SU-DHL-6 (cell line): ENCODE data around the gene ACADL.

Source experiments
- H2AFZ ChIP-seq: fragments of 200-600 bp; sonication (generic); 2 replicates; pipeline ENCODE4 v1.6.1; 2014; ENCODE audit warnings: low read depth, mild to moderate bottlenecking, moderate library complexity, mixed read lengths, antibody characterized with exemption, low read length; ENCODE audit not compliant: severe bottlenecking
- H3F3A ChIP-seq: fragments of 200-600 bp; shearing (Covaris generic); 2 replicates; pipeline ENCODE4 v1.6.0; 2016; ENCODE audit warnings: antibody characterized with exemption, mild to moderate bottlenecking; ENCODE audit not compliant: insufficient read depth
- H3K27ac ChIP-seq: fragments of 200-600 bp; sonication (generic); 2 replicates; pipeline ENCODE4 v1.5.1; 2016; ENCODE audit warnings: low read depth, mild to moderate bottlenecking, low read length, moderate library complexity, mixed read lengths
- H3K27me3 ChIP-seq: fragments of 200-600 bp; sonication (generic), shearing (Covaris generic); 2 replicates; pipeline ENCODE4 v1.6.0; 2014; ENCODE audit warnings: mild to moderate bottlenecking, low read length
- H3K36me3 ChIP-seq: fragments of 200-600 bp; sonication (generic); 2 replicates; pipeline ENCODE4 v1.6.1; 2014; ENCODE audit warnings: mild to moderate bottlenecking, low read length, mixed read lengths
- H3K4me2 ChIP-seq: fragments of 300-600, 200-600 bp; shearing (Covaris generic), sonication (generic); 2 replicates; pipeline ENCODE4 v1.6.0; 2014; ENCODE audit warnings: low read length, low read depth, mild to moderate bottlenecking; ENCODE audit not compliant: poor library complexity, severe bottlenecking
- H3K4me3 ChIP-seq: fragments of 200-600 bp; sonication (generic); 2 replicates; pipeline ENCODE4 v1.5.1; 2014; ENCODE audit warnings: antibody characterized with exemption, low read length, mild to moderate bottlenecking, mixed read lengths; ENCODE audit not compliant: insufficient read depth, poor library complexity, severe bottlenecking
- H3K79me2 ChIP-seq: fragments of 200-600 bp; sonication (generic); 2 replicates; pipeline ENCODE4 v1.6.1; 2014; ENCODE audit warnings: mild to moderate bottlenecking, low read length, moderate library complexity; ENCODE audit not compliant: insufficient read depth
- H3K9ac ChIP-seq: fragments of 200-600 bp; sonication (generic); 2 replicates; pipeline ENCODE4 v1.7.0; 2014; ENCODE audit warnings: mild to moderate bottlenecking, low read length
- H3K9me2 ChIP-seq: fragments of 200-600 bp; sonication (generic); replicated peaks from 2 replicates; pipeline ENCODE4 v1.6.1; 2014; ENCODE audit warnings: low read length; ENCODE audit not compliant: insufficient read depth
- H3K9me3 ChIP-seq: fragments of 200-600 bp; sonication (generic); 2 replicates; pipeline ENCODE4 v1.6.1; 2014; ENCODE audit warnings: low read length, mixed read lengths; ENCODE audit not compliant: insufficient read depth
- H4K20me1 ChIP-seq: fragments of 200-600 bp; sonication (generic); 2 replicates; pipeline ENCODE4 v1.6.1; 2014; ENCODE audit warnings: low read depth, mild to moderate bottlenecking, antibody characterized with exemption, low read length, moderate library complexity, mixed read lengths
- EZH2phosphoT487 ChIP-seq: fragments of 200-600 bp; sonication (generic), shearing (Covaris generic); conservative IDR thresholded peaks from 2 replicates; pipeline ENCODE4 v1.6.1; 2018; ENCODE audit warnings: mild to moderate bottlenecking, antibody characterized with exemption, low read length, moderate library complexity, mixed read lengths
- TF ChIP-seq, protein P1 (sequence below): fragments of 200-600 bp; sonication (generic); IDR thresholded peaks from one replicate; pipeline ENCODE4 v1.5.1; 2017; ENCODE audit warnings: antibody characterized with exemption, mild to moderate bottlenecking, low read length, moderate library complexity; ENCODE audit not compliant: insufficient read depth, poor library complexity, severe bottlenecking

Gene ACADL

GRCh38 chr2:210263841-210264240, 38.6 kb upstream of the ACADL start:
- H3K4me3 ChIP-seq = no peak overlapping the region
- no peak for TF ChIP-seq EZH2phosphoT487
- TF ChIP-seq, protein P1, sequence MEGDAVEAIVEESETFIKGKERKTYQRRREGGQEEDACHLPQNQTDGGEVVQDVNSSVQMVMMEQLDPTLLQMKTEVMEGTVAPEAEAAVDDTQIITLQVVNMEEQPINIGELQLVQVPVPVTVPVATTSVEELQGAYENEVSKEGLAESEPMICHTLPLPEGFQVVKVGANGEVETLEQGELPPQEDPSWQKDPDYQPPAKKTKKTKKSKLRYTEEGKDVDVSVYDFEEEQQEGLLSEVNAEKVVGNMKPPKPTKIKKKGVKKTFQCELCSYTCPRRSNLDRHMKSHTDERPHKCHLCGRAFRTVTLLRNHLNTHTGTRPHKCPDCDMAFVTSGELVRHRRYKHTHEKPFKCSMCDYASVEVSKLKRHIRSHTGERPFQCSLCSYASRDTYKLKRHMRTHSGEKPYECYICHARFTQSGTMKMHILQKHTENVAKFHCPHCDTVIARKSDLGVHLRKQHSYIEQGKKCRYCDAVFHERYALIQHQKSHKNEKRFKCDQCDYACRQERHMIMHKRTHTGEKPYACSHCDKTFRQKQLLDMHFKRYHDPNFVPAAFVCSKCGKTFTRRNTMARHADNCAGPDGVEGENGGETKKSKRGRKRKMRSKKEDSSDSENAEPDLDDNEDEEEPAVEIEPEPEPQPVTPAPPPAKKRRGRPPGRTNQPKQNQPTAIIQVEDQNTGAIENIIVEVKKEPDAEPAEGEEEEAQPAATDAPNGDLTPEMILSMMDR = no peak
- H3F3A ChIP-seq = no peaks in the 10 kb centered on the region
- H3K27me3 ChIP-seq = no peaks in the 10 kb centered on the region
- H3K4me2 ChIP-seq = no peak overlapping the region
- no peaks in the 10 kb centered on the region for H4K20me1 ChIP-seq
- H3K36me3 ChIP-seq = no peaks in the 10 kb centered on the region
- H3K27ac ChIP-seq = no peak overlapping the region
- no peaks in the 10 kb centered on the region for H3K9me2 ChIP-seq
- no peaks in the 10 kb centered on the region for H3K9me3 ChIP-seq
- H3K79me2 ChIP-seq = no peaks in the 10 kb centered on the region
- H2AFZ ChIP-seq = no peak overlapping the region
- no peak overlapping the region for H3K9ac ChIP-seq

- no peaks in the 10 kb centered on the region for H3K36me3 ChIP-seq
- H3K4me2 ChIP-seq = no peak overlapping the region
- H3K4me3 ChIP-seq = no peak overlapping the region
Observed at GRCh38 chr2:210262036-210262435, 36.8 kb upstream of the ACADL start.

GRCh38 chr2:210259687-210260086, 34.4 kb upstream of the ACADL start:
- no peaks in the 10 kb centered on the region for H3K9me2 ChIP-seq
- H3F3A ChIP-seq = no peaks in the 10 kb centered on the region
- no peaks in the 10 kb centered on the region for H3K9me3 ChIP-seq
- H3K4me3 ChIP-seq = no peak overlapping the region
- H3K4me2 ChIP-seq = no peak overlapping the region
- no peaks in the 10 kb centered on the region for H3K36me3 ChIP-seq
- H2AFZ ChIP-seq = no peak overlapping the region
- H3K79me2 ChIP-seq = no peaks in the 10 kb centered on the region
- no peaks in the 10 kb centered on the region for H3K27me3 ChIP-seq
- no peak overlapping the region for H3K27ac ChIP-seq
- H4K20me1 ChIP-seq = no peaks in the 10 kb centered on the region
- TF ChIP-seq EZH2phosphoT487 = no peak
- TF ChIP-seq, protein P1 = no peak
- no peak overlapping the region for H3K9ac ChIP-seq

More at GRCh38 chr2:210262036-210262435, 36.8 kb upstream of the ACADL start:
- TF ChIP-seq, protein P1 = no peak
- TF ChIP-seq EZH2phosphoT487 = no peak
- no peaks in the 10 kb centered on the region for H4K20me1 ChIP-seq
- no peak overlapping the region for H3K9ac ChIP-seq
- H3K79me2 ChIP-seq = no peaks in the 10 kb centered on the region
- no peaks in the 10 kb centered on the region for H3K9me2 ChIP-seq
- H2AFZ ChIP-seq = no peak overlapping the region
- H3K9me3 ChIP-seq = no peaks in the 10 kb centered on the region
- H3F3A ChIP-seq = no peaks in the 10 kb centered on the region
- H3K27ac ChIP-seq = no peak overlapping the region
- no peaks in the 10 kb centered on the region for H3K27me3 ChIP-seq
